HUDEP-2 (cell line): ENCODE data around the gene ZFP92.
A peak's percentile ranks its signal among the peaks of the same experiment; 100 is the strongest.

Experiments used
- DNase-seq, 76 experiments: peaks; one replicate each; lab custom pipeline; 2025; ENCODE audit not compliant: unreplicated experiment in 76 of 76; lab: John Stamatoyannopoulos, UW

Gene ZFP92

DNA sequence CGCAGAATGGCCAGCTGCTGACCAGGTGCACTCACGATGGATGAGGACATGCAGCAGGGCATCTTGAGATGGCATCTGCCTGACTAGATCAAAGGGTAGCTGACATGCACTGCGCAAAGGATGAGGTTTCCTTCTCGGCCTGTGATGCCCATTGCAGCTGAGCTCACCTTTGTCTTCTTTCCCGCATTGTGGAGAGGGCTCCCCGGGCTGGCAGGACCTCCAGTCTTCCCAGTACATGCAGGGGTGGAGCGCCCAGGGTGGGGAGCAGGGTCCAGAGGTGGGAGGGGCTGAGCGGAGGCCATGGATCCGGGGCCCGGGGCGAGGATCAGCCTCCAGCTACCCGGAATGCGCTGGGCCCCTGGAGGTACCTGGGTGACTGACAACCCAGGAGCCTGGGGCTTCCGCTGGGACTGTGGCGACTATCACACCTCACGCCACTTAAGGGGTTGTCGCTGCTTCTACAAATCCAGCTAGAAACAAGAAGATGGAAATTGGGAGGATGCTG lies 22.6 kb downstream of the ZFP92 start:
- DNase-seq, result no peak

DNA sequence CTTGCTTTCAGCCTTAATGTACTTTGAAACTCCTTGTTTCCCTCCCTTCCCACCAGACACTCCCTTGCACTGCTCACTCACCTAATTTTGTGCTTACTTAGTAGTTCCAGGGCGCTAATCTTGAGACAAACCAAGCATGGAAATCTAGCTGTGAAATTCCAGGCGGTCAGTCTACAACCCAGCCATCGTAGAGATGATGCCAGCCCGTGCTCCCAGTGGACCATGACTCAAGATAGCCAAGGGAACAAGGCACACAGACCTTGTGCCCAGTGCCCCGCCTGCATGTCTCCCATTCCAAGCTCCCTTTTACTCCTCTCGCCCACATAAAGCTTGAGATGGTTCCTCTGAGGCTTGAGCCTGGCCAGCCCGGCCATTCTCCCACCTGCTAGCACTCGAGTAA lies 23.5 kb downstream of the ZFP92 start:
- DNase-seq, result no peak

DNA sequence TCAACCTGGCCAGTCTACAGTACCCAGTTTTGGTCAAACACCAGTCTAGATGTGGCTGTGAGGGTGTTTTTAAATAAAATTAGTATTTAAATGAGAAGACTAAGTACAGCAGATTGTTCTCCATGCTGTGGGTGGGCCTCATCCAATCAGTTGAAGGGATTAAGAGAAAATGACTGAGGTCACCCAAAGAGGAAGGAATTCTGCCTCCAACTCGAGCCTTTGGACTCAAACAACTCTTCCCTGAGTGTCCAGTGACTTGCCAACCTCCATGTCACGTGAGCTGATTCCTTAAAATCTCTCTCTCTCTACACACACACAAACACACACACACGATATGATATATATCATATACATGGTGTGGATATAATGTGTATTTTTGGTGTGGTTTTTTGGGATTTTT lies 24.6 kb downstream of the ZFP92 start:
- no peak for DNase-seq

DNA sequence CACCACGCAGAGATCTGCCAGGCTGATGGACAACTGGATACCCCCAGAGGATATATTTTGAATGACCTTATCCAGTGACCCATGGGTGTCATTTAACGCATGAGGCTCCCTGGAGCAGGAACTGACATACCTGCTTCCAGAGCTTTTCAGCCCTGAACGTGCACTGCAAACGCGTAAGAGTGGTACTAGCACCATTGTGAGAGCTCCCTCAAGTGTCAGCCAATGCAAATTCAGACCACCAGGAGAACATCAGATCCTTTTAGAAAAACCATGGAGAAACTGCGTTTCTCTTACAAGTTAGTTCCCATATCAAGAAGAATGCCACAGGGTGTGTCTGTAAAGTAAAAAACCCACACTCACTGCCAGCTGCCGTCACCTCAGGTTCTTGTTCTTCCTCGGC lies 27.3 kb downstream of the ZFP92 start:
- peak in 2 of 76 experiments; percentile 0 for DNase-seq

DNA sequence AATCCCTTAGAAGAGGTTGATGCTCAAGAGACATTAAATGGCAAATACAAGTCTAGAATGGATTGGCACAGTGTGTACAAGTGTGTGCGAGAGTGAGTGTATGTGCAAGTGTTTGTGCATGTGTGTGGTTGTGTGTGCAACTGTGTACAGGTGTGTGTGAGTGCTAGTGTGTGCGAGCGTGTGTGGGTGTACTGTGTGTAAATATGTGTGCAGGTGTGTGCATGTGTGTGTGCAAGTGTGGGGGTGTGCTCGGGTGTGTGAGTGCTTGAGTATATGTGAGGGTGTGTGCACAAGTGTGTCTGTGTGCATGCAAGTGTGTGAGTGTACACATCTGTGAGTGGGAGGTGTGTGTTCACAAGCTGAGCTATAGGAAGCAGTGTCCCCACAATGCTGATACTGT lies 28.7 kb downstream of the ZFP92 start:
- no peak for DNase-seq

DNA sequence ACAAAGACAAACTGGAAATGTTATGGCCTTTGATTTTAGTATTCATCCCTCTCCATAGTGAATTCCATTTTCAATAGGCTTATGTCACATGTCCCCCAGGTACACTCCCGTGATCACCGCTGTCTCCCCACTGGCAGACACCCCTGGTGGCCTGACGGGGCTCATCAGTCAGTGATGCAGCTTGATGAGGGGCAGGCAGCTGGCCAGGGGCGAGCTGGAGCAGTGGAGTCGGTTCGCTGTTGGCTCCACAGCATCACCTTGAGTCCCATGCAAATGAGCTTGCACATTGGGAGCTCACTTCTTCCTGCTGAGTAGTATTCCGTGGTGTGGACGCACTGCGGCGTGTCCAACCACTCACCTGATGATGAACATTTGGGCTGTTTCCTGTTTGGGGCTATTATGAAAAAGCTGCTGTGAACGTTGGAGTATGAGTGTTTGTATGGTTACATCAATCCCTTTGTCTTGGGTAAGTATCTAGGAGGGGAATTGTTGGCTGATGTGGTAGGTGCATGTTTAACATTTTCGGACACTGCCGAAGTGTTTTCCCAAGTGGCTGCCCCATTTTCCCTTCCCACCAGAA lies 29.4 kb downstream of the ZFP92 start:
- DNase-seq, result no peak

DNA sequence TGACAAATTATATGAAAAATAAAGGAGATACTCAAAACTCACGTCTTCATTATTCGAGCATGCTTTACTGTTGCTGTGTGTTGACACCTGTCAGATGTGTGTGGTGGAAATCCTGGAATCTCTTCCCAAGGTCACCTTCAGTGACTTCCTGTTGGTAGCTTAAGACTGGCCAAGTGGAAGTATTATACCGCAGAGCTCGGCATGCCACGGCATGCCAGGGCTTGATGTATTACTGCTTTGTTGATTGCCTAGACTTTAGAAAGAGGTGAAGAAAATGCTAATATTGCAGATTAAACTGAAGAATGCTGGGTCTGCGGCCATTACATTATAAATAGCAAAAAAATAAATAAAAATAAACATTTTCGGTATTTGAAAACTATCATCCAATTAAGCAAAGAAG lies 30.0 kb downstream of the ZFP92 start:
- no peak for DNase-seq

DNA sequence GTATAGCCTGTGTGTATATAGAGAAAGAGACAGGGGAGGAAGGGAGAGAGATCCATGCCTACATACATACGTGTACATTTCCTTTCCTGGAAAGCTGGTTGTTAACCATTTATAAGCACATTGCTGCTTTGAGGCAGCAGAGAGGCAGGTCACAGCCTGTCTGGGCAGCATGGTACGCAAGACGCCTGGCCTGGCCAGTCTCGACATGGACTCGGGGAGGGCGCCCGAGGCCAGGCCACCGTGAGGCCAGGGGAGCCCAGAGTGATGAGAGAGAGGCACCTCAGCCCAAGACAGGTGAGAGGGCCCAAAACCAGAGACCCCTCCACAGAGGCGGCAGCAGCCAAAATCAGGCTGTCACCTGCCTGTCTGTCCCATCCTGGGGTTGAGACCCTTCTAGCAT lies 30.7 kb downstream of the ZFP92 start:
- no peak for DNase-seq

DNA sequence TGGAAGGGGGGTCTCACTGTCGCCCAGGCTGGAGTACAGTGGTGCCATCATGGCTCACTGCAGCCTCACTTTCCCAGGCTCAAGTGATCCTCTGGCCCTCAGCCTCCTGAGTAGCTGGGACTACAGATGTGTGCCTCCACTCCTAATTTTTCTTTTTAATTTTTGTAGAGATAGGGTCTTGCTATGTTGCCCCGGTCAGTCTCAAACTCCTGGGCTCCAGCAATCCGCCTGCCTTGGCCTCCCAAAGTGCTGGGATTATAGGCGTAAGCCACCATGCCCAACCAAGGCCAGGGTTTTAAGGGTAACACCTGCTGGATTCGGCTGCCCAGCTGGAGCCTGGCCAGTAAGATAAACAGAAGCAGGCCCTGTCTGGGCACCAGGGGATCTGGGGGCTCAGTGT lies 31.2 kb downstream of the ZFP92 start:
- DNase-seq, result no peak

DNA sequence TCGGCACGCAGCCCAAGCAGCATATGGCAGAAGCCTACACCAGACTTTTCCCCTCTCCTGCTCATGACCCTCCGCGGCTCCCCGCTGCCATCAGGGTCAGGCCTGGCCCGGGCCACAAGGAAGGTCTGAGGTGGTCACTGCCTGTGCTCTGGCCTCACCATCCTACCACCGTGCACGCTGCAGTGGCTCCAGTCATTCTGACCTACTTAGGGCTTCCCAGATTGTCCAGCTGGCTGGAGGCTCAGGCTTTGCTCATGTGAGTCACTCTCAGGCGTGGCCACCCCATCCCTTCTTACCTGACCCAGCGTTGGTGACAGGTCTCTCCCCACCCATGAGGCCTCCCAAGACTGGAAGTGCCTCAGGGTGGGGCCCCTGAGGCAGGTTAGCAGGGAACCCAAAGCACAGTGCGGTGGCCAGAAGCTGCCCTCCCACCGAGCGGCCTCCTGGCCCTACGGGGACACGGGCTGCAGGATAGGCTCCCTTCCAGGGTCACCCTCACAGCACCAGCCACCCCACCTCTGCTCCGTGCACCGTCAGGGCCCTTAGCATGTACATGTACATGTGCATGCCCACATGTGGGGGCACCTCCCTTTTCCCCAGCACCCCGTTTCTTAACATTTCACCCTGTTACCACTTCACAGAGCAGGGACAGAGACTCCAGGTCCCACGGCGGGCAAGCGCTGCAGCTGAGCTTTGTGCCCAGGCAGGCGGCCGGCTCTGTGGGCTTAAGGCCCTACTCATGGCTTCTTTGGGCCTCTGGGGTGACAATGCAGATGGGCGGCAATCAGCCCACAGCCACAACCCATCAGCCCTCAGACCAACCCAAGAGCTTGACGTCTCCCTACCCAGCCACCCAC lies 32.4 kb downstream of the ZFP92 start:
- DNase-seq, result no peak

DNA sequence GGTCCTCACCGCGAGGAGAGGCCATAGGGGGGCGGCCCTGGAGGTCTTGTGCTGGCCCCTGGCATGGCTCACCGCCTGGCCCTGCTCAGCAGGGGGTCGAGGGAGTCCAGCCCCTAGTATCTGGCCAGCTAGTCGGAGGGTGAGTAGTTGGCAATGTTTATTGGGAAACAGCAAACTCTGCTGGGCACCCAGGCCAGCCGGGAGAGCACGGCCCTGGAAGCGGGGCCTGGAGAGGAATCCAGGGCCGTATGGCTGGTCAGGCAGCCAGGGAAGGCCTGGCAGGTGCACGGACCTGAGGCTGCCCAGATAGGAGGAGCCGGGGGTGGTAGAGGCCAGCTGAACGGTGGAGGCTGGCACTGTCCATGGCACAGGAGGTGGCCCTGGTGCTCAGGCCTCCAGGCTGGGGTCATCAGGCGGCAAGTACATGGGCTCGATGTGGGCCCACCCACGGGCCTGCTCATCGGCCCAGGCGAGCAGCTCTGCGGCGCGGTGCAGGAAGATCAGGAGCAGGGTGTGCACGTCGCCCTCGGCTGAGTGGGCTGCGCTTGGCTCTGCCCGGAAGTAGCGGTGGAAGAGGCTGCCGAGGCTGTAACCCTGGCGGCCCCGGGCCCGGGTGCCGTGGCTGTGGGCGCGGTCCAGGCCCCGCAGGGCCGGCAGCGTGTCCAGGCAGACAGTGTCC lies 33.2 kb downstream of the ZFP92 start:
- DNase-seq, result no peak

DNA sequence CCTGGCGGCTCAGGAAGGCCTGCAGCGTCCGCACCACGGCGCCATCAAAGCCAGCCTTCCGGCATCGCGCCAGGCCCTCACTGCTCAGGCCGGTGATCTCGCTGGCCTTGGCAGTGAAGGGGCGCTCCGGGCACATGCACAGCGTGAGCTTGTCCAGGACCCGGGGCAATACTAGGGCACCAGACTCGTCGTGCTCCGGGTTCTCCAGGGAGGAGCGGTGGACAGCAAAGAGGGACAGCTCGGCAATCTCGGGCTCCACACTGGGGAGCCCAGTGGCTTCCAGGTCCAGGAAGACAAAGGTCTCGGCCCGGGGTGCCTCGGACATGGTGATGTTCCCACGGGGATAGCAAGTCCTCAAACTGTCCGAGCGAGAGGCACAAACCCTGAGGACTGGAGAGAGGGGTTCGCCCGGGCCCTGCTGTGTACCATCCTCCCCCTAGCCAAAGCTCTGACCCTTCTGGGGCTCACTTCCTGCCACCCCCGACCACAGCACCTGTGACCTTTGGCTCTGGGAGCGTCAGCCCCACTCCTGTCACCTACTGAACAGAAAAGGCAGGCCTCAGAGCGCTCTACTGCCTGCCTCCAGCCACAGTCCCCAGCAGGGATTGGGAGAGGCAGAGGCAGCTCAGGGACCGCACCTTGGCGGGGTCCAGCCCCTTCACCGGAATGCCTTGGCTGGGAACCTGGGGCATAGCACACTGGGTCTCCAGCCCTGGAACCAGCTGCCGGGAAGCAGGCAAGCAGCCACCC lies 34.0 kb downstream of the ZFP92 start:
- DNase-seq, result no peak

DNA sequence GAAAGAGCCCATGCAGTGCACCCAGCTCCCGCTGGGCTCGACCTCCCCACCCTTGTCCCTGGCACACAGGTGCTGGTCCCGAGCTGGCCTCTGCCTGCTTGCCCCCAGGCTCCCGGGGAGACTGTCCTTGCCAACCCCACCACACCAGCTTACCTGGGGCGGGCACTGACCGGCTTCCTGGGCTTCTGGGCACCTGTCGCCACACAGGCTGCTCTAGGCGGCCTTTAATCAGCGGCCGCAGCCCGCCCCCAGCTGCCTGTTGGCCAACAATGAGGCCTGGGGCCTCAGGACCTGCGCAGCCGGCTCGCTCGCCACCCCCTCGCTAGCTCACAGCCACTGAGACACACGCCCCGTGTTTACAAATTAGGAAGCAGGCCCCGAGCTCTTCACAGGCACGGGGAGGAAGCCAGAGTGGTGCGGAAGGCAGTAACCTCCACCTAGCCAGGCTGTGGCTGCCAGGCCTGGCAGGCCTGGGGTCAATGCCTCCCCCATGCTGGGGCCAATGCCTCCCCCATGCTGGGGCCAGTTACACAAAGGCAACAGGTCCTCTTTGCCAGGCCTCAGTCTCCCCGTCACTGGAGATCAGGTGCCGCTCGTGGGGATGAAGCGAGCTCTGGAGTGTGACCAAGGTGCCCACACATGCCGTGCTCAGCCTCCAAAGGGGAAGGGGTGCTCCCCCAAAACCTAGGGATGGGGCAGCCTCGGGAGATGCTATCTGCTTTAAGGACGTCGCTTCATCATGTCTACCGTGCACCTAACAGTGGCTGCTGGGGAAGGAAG lies 34.8 kb downstream of the ZFP92 start, which contains the start of gene TREX2:
Gene TREX2 (minus strand): TSS at position 201 of the 780 bp plus-strand sequence. CDS start 626 bp downstream, outside the sequence.
- DNase-seq, result no peak

DNA sequence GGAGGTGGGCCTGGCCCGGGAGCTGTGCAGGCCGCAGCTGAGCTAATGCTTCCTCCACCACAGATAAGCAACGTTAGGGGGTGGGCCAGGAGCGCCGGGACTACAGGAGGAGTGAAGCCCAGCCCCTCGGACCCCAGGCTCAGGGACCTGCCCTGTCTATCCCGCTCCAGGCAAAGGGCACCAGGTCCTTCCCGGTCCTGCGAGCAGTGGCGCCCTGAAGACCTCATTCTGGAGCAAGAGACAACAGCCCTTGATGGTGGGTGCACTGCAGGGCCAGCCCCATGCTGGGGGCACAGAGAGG lies 35.3 kb downstream of the ZFP92 start:
- no peak for DNase-seq

DNA sequence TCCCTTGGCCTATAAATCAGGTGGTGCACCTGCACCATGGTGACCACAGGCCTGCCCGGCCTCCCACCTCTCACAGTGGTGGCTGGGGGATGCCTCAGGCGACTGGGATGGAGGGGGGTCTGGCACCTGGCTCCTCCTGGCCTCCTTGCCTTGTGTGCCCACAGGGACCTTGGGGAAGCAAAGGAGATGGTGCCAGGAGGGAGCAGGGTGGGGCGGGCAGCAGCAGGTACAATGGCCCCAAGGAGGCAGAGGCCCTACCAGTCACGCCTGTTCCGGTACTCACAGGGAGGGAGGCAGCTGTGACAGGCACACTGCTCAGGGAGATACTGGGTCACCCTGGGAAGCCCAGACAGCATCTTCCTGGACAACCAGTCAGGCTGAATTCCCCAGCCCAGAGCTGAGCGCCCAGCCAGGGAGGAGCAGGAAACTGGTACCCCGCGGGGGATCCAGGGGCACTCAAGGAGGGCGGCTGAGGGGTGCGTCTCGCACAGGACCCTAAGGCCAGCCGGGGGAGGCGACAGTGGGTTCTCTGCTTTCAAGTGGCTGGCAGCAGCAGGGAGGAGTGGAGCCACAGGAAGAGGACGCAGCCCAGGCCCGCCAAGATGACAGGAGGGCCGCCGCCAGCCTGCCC lies 35.8 kb downstream of the ZFP92 start:
- no peak for DNase-seq

DNA sequence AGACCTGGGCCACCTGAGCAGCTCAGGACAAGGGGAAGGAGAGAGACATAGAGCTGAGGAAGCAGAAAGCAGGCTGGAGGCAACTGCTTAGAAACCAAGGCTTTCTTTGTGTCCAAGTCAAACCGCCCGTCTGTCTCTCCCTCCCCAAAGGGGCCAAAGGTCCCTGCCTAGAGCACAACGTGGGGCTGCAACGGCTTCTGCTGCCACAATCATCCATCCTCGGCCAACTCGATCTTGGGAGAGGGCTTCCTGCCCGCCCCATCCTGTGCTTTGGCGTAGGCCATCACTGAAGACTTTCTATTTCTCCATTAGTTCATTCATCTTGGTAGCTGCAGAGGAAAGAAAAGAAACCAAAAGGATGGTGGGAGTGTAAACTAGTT lies 36.3 kb downstream of the ZFP92 start:
- DNase-seq, result no peak

DNA sequence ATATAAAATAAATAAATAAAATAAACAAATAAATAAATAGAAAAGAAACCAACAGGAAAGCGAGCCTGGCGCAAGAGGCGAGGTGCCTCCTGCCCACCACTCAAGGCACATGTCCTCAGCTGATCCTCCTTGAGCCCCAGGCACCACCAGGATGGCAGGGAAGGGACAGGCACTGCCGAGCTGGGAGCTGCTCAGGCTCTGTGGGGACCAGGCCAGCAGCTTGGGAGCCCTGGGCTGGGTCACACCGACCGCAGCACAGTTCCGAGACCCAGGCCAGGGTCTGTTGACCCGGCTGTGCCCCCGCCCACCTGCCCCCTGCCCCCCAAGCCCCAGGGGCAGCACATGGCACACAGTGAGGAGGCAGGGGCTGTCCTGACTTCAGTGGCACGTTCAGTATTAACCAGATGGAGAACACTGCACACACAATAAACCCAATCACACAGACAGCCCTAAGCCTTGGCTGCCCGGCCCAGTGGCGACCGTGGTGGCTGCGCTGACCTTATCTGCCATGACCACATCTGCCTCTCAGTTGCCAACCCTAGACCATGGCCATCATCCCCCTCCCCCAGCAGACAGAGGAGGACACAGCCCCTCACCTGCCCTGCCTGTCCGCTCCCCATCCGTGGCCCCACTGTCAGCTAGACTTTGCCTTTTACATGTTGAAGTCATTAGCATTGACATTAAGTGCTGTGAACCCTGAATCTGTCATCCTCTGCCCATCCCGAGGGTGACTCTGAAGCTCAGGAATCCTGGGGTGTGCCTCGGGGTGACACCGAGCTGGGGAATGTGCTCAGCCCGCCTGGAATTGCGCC lies 37.5 kb downstream of the ZFP92 start:
- no peak for DNase-seq

DNA sequence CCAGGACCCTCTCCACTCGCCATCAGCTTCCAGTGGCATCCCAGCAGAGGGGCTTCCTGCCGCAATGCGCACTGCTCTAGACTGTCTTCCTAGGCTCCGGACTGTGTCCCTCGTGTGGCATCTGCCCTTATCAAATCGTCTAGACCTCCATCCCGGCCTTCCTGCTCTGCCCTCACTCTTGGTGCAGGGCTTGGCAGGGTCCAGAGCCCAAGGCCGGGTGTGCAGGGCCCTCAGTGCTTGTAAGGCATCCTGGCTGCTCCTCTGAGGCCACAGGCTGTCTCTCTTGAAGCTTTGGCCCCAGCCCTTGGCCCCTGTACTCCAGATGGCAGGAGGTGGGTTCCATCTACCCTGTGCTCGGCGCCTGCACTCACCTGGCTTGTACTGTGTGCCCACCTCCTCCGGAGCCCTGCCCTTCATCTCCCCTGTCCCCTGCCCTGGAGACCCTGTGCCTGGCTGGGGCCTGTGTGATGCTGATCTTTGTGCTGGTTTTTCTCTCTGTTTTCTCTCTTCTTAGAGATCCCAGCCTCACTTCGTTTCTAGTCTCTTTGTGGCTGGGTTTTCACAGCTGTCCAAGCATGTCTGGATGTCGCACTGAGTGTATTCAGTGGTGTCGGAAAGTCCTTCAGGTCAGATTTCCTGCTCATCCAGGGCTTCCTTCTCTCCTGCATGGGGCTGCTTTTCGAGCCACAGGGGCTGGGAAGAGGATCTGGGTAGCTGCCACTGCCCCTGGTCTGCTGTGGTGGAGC lies 38.3 kb downstream of the ZFP92 start:
- DNase-seq, result no peak
